HG03575 (cell line): ENCODE results near the gene PHACTR3.
"Not testable (repeated sequence)": the region's sequence is repeated elsewhere in the genome, so short reads cannot be mapped to it uniquely, and the experiment has no call there.

Source experiments
- ATAC-seq: cut with Tn5 transposase; IDR thresholded peaks from one replicate; pipeline ENCODE4 v1.9.1; 2021; ENCODE audit not compliant: unreplicated experiment, insufficient number of reproducible peaks, low FRiP score; ENCODE audit errors: extremely low read depth

The PHACTR3 gene

GRCh38 chr20:59835448-59836395, 231.4 kb downstream of the PHACTR3 start:
- no peak for ATAC-seq

GRCh38 chr20:59836767-59837166, 232.4 kb downstream of the PHACTR3 start:
- ATAC-seq, result no peak

DNA sequence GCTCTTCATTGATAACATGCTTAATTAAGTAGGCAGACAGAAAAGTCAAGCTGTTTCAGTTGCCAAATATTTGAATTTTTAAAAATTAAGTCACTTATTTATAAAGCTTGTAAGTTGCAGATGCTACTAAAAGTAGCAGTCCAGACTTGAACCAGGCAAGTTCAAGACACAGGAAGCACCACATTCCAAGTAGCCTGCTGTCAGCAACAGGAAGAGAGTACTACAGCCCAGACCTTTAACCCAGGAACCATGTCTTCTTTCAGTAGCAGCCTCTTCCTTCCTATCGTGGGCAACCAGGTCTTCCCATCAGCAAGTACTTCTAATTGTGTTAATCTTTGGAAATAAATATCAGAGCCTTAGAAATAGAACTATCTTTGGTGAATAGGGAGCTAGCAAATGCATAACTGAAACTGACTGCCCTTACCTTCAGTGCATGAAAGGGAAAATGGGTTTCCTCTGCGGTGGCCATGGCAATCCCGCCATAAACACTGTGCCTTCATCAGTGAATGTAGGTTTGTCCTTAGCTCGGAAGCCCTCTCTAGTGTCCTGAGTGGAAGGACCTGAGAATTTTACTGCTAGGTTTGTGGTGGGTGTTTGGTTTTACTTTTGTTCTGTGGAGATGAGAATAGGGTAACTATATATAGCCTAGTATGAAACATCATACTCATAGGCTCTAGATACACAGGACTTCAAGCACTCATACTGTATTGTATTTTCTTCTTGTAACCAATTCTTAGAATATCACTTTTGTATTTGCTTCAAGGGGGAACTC, 233.5 kb downstream of the PHACTR3 start:
- peak; percentile 75 for ATAC-seq

- no peak for ATAC-seq
Observed at GRCh38 chr20:59839400-59839799, 235.1 kb downstream of the PHACTR3 start.

GRCh38 chr20:59845472-59845871, 241.1 kb downstream of the PHACTR3 start:
- ATAC-seq, result no peak

GRCh38 chr20:59848182-59848581, 243.8 kb downstream of the PHACTR3 start:
- no peak for ATAC-seq

DNA sequence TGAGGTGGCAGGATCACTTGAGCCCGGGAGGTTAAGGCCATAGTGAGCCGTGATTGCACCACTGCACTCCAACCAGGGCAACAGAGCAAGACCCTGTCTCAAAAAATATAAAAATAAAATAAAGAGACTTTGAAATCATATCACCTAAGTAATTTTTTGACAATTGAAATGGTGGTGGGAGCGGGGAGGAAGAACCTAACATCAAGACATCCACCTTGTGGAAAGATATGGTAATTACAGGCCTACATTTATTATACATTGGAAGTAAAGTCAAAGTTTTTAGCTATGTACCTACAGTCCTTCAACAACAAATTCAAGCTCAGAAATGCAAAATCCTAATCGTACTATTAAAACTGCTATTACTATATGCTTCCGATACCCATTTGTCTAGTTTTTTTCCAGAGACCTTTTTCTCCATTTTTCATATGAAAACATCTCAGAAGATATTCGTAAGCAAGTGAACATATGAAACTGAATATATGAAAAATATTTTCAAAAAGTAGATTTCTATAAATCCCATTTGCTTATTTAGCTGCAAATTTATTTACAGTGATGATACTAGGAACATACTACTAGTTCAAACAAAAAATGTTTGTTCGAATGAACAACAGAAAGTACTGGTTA, 245.8 kb downstream of the PHACTR3 start:
- ATAC-seq, result no peak

- ATAC-seq, result not testable (repeated sequence)
Observed at GRCh38 chr20:59856526-59856925, 252.2 kb downstream of the PHACTR3 start.

DNA sequence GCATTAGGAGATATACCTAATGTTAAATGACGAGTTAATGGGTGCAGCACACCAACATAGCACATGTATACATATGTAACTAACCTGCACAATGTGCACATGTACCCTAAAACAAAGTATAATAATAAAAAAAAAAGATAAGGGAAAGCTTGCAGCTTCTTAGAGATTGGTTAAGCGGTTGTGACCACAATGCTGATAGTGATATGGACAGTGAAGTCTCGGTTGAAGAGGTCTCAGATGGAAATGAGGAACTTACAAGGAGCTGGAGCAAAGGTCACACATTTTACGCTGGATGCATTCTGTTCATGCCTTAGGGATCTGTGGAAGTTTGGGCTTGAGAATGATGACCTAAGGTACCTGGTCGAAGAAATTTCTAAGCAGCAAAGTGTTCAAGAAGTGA, 252.6 kb downstream of the PHACTR3 start:
- not testable (repeated sequence) for ATAC-seq

- ATAC-seq, result no peak
Observed at GRCh38 chr20:59857966-59858365, 253.6 kb downstream of the PHACTR3 start.

DNA sequence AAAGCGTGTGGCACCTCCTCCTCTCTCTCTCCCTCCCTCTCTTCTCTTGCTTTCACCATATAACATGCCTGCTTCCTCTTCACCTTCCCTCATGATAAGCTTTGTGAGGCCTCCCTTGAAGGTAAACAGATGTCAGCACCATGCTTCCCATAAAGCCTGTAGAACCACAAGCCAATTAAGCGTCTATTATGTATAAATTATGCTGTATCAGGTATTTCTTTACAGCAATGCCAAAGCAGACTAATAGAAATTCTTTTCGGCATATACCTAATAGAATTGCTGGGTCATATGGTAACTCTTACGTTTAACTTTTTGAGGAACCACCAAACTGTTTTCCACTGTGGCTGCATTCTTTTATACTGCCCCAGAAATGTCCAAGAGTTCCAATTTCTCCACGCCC, 254.1 kb downstream of the PHACTR3 start:
- ATAC-seq, result no peak

- ATAC-seq, result no peak
Observed at GRCh38 chr20:59861401-59861800, 257.1 kb downstream of the PHACTR3 start.

DNA sequence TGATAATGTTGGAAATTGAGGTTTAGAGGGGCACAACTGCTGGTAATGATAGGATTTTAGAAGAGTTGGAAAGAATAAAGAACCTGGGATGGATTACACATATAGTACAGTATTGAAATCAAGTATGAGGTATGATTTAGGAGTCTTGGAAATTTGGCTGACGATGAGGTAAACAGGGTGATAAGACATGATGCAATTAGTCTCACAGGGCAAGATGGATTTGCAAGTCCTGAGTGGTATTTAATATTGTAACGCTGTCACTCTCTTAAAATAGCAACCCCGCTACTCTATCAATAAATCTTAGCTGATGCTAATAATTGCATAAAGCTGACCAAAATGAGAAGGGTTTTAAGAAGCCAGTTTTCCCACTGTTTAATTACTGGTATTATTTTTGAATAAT, 258.7 kb downstream of the PHACTR3 start:
- no peak for ATAC-seq

DNA sequence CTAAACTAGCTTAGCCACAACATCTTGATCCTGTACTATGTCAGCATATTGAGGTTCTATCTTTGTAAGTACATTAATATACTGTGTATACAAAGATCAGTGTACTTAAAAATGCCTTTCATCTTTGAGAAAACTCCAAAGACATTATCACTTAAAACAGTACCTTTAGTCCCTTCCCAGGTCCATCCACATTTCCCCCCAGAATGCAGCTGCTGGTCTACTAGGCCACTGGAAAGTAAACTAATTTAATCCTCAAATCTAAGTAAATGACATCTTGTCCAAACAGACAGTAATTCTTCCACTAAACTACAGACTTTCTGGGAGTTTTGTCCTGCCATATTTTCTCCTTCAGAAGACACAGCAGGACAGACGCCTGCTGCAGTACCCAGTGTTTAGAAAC, 260.4 kb downstream of the PHACTR3 start:
- no peak for ATAC-seq

DNA sequence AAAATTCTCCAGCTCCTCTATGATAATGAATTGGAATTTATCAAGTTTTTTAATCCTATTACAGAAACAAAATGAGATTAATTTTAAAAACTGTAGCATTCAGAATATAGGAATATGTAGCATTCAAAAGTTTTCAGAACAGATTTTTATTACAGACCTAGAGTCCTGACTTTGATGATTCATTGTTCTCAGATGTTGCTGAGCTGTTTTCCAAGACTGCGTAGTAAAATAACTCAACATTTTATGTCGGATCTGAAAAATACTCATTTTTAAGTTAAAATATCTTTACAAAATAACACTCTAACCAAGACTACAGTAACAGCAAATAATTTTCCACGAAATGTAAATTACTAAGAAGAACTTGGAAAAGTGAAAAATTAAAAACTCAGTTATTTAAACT, 262.0 kb downstream of the PHACTR3 start:
- ATAC-seq, result no peak

- ATAC-seq, result no peak
Observed at GRCh38 chr20:59871096-59871495, 266.8 kb downstream of the PHACTR3 start.

DNA sequence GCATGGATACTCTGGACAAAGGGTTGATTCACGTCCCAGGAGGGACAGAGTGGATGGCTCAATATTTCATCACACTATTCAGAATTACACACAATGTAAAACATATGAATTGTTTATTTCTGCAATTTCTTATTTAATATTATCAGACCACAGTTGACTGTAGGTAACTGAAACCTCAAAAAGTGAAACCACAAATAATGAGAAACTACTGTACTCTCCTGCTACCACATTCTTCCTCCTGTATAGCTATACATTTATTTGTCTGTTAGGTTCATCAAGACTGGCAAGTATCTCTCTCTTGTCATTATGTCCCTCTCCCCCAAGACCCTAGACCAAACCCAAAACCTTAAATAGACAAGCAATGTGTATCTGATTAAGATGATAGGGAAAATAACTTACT, 269.1 kb downstream of the PHACTR3 start:
- no peak for ATAC-seq

DNA sequence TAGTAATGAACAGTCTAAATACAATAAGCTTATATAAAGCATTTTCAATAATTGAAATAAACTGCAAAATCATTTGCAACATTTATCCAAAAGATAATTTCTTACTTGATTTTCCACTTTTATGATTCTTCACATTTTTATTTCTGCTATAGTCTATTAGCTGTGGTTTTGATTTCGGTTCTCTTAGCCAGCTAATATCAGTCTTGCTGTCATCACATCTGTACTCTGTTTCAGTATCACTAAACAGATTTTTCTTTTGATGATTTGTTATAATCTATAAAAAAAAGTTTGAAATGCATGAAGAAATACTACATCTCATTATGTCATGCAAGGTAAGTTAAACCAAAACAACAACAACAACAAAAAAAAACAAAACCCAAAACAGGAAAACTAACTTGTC, 275.9 kb downstream of the PHACTR3 start:
- ATAC-seq, result no peak

DNA sequence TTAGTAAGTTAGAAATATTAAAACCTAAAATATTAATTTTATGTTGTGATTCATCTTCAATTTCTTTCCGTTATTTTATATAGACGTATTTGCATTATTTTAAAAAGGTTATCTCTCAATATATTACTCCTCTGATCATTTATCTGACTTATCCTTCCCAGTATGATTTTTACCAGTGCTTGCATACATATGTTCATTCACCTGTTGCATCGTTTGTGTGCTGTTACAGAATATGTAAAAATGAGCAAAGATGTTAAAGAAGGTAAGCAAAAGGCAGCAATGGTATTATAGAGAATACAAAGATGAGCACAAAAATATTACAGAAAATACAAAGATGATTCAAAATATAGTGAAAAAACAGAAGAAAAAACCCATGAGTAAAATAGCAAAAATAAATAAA, 280.2 kb downstream of the PHACTR3 start:
- no peak for ATAC-seq

GRCh38 chr20:59888050-59888449, 283.7 kb downstream of the PHACTR3 start:
- ATAC-seq, result no peak
